ENCODE measurements around the gene ANKS1B. TPM values are rescaled to one million over a fixed set of nuclear protein-coding genes. Genes with fewer than 3 reads are reported as not detected.

The ANKS1B gene
- total RNA-seq, 4 donors from 2014 or later: 1.5 to 5.5 (median 4.4) TPM

DNA sequence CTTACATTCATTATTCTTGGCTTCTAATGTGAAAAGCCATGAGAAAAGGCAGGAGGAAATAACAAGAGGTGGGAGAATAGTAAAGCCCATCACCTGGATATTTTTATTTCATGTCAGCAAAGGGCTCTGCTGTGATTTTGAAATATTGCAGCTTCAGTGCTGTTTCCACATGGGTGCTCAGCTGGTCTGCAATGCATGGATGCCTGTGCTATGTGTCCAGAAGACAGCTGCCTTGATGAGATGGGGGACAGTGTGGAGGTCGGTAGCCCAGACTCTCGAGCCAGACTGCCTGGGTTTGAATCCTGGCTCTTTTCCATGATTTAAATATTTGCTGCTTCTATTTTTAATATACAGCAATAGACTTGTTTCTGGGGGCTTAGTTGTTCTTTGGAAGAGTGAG lies 814.7 kb downstream of the ANKS1B start:
- WGBS, 2 donors: 67 to 75% methylated on average over 2 of the region's 2 CpGs
- intact Hi-C loops (cut with DNase I; ENCODE audit: low total_unique reads): no loop called here
- H3K4me3 ChIP-seq (ENCODE audit: low read depth, poor library complexity, severe bottlenecking): no peak overlapping the region
- no peak for DNase-seq (ENCODE audit: low spot score in 2 of 2)
- no peak for TF ChIP-seq POLR2A (IDR thresholded peaks at IDR 0.05)

DNA sequence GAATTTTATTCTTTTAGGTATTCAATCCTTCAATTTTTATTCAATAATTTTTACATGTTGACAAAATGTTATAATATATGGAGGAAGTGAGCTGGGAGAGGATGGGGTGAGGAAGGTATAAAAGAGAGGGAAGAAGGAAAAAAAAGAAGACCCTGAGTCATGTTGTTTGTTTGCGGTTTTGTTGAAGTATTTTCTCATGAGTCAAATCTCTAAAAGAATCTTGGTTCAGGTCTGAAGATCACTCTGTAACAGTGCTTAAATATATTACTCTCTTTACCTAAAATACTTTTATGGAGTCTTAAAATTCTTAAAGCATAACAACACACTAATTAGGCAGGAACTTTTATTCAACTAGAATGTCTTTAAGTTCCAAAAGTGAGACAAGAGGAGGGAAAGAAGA lies 826.8 kb downstream of the ANKS1B start:
- WGBS, 2 donors: 90 to 96% methylated on average over 1 of the region's 1 CpG
- intact Hi-C loops (cut with DNase I; ENCODE audit: low total_unique reads): no loop called here
- TF ChIP-seq, protein P1, sequence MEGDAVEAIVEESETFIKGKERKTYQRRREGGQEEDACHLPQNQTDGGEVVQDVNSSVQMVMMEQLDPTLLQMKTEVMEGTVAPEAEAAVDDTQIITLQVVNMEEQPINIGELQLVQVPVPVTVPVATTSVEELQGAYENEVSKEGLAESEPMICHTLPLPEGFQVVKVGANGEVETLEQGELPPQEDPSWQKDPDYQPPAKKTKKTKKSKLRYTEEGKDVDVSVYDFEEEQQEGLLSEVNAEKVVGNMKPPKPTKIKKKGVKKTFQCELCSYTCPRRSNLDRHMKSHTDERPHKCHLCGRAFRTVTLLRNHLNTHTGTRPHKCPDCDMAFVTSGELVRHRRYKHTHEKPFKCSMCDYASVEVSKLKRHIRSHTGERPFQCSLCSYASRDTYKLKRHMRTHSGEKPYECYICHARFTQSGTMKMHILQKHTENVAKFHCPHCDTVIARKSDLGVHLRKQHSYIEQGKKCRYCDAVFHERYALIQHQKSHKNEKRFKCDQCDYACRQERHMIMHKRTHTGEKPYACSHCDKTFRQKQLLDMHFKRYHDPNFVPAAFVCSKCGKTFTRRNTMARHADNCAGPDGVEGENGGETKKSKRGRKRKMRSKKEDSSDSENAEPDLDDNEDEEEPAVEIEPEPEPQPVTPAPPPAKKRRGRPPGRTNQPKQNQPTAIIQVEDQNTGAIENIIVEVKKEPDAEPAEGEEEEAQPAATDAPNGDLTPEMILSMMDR (IDR thresholded peaks at IDR 0.05): no peak
- TF ChIP-seq POLR2A (IDR thresholded peaks at IDR 0.05): no peak
- no peak for DNase-seq (ENCODE audit: low spot score in 2 of 2)
- H3K4me3 ChIP-seq (ENCODE audit: low read depth, poor library complexity, severe bottlenecking): no peak overlapping the region

DNA sequence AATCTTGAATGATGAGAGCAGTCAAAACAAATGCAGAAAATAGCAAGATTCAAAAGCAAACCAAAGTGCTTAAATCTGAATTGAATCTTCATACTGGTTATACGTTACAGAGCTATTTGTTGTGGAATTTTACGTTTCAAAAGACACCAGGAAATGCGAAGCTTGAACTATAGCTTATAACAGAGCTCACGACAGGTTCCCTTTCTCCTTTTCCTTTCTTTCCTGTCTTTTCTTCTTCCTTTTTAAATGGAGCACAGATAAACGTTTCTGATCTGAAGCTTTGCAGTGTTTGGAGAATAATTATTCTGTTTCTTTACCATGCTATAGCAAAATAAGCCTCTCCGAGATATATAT lies 829.8 kb downstream of the ANKS1B start:
- intact Hi-C loops (cut with DNase I; ENCODE audit: low total_unique reads): no loop called here
- H3K4me3 ChIP-seq (ENCODE audit: low read depth, poor library complexity, severe bottlenecking): no peak overlapping the region
- TF ChIP-seq POLR2A (IDR thresholded peaks at IDR 0.05): no peak
- TF ChIP-seq, protein P1 (IDR thresholded peaks at IDR 0.05): no peak
- DNase-seq (ENCODE audit: low spot score in 2 of 2): no peak
- 36 to 43% methylated on average over 6 of the region's 6 CpGs for WGBS, 2 donors

DNA sequence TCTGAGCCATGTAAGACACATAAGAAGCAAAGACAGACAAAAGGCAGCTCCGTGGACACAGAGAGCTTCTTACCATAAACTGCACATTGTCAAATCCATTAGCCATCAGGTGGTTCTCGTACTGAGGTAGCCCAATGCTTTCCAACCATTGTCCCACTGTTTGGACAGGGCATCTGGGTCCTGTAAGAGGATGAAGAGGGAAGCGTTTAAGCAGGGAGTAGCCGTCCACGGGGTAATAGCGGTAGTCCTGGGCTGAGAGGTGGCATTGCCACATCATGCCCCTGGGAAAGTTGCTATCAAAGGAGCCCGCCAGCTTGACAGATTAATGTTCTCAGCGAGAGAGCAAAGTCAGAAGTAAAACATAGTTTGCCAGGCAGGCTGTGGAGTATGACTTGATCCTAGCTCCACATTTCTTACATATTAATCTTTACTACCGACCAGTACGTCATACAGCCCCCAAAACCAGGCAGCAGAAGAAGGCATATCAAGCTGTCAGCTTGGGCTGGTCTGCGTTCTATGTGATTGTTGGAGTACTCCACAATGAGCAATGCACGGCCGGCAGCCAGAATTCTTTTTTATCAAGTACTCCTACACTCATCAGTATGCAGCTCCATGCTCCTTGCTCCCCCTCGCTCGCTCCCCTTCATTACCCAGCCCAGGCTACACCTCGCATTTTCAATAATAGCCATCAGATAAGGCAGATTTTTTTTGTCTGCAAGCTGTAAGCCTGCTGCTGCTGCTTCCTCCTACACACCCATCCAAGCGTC lies 830.3 kb downstream of the ANKS1B start:
- WGBS, 2 donors: 42 to 48% methylated on average over 17 of the region's 17 CpGs
- no peak for DNase-seq (ENCODE audit: low spot score in 2 of 2)
- intact Hi-C loops (cut with DNase I; ENCODE audit: low total_unique reads): no loop called here
- TF ChIP-seq POLR2A (IDR thresholded peaks at IDR 0.05): no peak
- TF ChIP-seq, protein P1 (IDR thresholded peaks at IDR 0.05): no peak
- no peak overlapping the region for H3K4me3 ChIP-seq (ENCODE audit: low read depth, poor library complexity, severe bottlenecking)

DNA sequence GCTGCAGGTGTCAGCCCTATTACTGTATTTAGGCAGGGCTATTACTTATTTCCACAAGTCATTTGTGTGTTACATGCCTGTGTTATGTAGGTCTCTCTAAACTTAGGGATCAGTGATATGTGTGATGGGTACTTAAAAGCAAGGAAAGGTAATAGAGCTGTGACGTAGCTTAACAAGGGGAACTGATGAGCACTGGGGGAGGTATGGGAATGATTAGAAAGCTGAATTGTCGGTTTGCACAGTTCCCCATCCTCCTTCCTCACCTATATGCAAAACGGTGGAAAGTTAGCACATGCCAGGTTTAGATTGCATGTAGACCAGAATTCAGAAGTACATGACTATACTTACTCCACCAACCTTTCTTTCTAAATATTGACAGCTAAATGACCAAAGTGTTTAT lies 831.4 kb downstream of the ANKS1B start:
- H3K4me3 ChIP-seq (ENCODE audit: low read depth, poor library complexity, severe bottlenecking): no peak overlapping the region
- WGBS, 2 donors: 72 to 81% methylated on average over 3 of the region's 3 CpGs
- DNase-seq (ENCODE audit: low spot score in 2 of 2): no peak
- TF ChIP-seq POLR2A (IDR thresholded peaks at IDR 0.05): no peak
- TF ChIP-seq, protein P1 (IDR thresholded peaks at IDR 0.05): no peak
- intact Hi-C loops (cut with DNase I; ENCODE audit: low total_unique reads): no loop called here

DNA sequence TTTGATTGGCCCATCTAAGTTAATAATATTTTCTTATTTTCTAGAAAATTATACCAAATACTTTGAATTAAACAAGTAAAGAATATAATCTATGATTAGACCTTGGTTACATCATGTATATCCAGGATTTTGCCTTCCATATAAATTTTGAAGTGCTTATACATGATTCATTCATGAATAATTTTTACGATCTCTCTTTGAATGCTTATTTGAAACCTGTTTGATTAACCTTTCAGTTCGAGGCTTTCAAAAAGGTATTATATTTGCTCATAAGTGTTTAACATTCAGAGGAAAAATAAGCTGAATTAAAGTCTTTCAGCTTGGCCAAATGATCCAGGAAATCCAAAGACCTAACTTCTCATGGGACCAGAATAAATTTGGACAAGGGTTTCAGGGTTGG lies 832.4 kb downstream of the ANKS1B start:
- 59 to 62% methylated on average over 2 of the region's 2 CpGs for WGBS, 2 donors
- TF ChIP-seq POLR2A (IDR thresholded peaks at IDR 0.05): no peak
- TF ChIP-seq, protein P1 (IDR thresholded peaks at IDR 0.05): no peak
- intact Hi-C loops (cut with DNase I; ENCODE audit: low total_unique reads): no loop called here
- no peak for DNase-seq (ENCODE audit: low spot score in 2 of 2)
- no peak overlapping the region for H3K4me3 ChIP-seq (ENCODE audit: low read depth, poor library complexity, severe bottlenecking)
